Fibroblast of lung (primary cell): ENCODE results near the gene C2orf42. TPM values are rescaled to one million over a fixed set of nuclear protein-coding genes. Genes with fewer than 3 reads are reported as not detected.
"Not testable (repeated sequence)": the region's sequence is repeated elsewhere in the genome, so short reads cannot be mapped to it uniquely, and the experiment has no call there.

Experiments used
- DNase-seq, 2 donors: peaks; one replicate each; pipeline versions ENCODE4 v3.0.0 to v3.0.0-alpha.2; 2010; ENCODE audit warnings: low read depth in 2 of 2
- H2AFZ ChIP-seq: 2 replicates; pipeline ENCODE4 v1.5.1; 2012; ENCODE audit warnings: low read length, control low read depth, inconsistent platforms
- H3K27ac ChIP-seq: 2 replicates; pipeline ENCODE4 v1.5.1; 2011; ENCODE audit warnings: low read length, control low read depth; ENCODE audit not compliant: insufficient read depth
- H3K27me3 ChIP-seq: 2 replicates; pipeline ENCODE4 v1.5.1; 2011; ENCODE audit warnings: mild to moderate bottlenecking, low read length; ENCODE audit not compliant: control insufficient read depth, insufficient read depth
- H3K36me3 ChIP-seq: 2 replicates; pipeline ENCODE4 v1.5.1; 2011; ENCODE audit warnings: low read length; ENCODE audit not compliant: control insufficient read depth, insufficient read depth
- H3K4me1 ChIP-seq: 2 replicates; pipeline ENCODE4 v1.5.1; 2011; ENCODE audit warnings: low read length; ENCODE audit not compliant: control insufficient read depth, insufficient read depth; ENCODE audit errors: extremely low read depth
- H3K4me2 ChIP-seq: 2 replicates; pipeline ENCODE4 v1.5.1; 2011; ENCODE audit warnings: low read length, control low read depth; ENCODE audit not compliant: insufficient read depth; ENCODE audit errors: extremely low read depth
- H3K4me3 ChIP-seq, 4 experiments: fragments of 200-600 bp in 1 of 4; sonication (generic) in 1 of 4; replicated peaks in 1 of 4; 2 replicates each; pipeline ENCODE4 v1.5.1; 2011 to 2016; ENCODE audit warnings: low read length in 4 of 4, low read depth in 3 of 4, mild to moderate bottlenecking in 3 of 4, control low read depth in 2 of 4, inconsistent platforms in 1 of 4, mixed read lengths in 1 of 4; ENCODE audit not compliant: insufficient read depth in 1 of 4; ENCODE audit errors: control extremely low read depth in 1 of 4
- H3K79me2 ChIP-seq: 2 replicates; pipeline ENCODE4 v1.5.1; 2012; ENCODE audit warnings: mild to moderate bottlenecking, low read length, inconsistent platforms; ENCODE audit not compliant: control insufficient read depth, insufficient read depth
- H3K9ac ChIP-seq: 2 replicates; pipeline ENCODE4 v1.5.1; 2011; ENCODE audit warnings: mild to moderate bottlenecking, low read length, control low read depth; ENCODE audit not compliant: insufficient read depth
- H3K9me3 ChIP-seq: 2 replicates; pipeline ENCODE4 v1.5.1; 2012; ENCODE audit warnings: low read depth, low read length; ENCODE audit not compliant: control insufficient read depth, insufficient read depth
- H4K20me1 ChIP-seq: 2 replicates; pipeline ENCODE4 v1.5.1; 2011; ENCODE audit warnings: low read length; ENCODE audit not compliant: control insufficient read depth, insufficient read depth; ENCODE audit errors: extremely low read depth
- EZH2 ChIP-seq: IDR thresholded peaks from 2 replicates; pipeline ENCODE4 v1.5.1; 2012; ENCODE audit warnings: low read length, control low read depth, mild to moderate bottlenecking; ENCODE audit errors: missing control alignments
- polyA plus RNA-seq, 2 donors: library from polyadenylated mRNA; depleted of rRNA in 1 of 2; stranded (reverse) in 1 of 2; unstranded in 1 of 2; fragments of >200 nt; gene quantifications; 2 replicates each; pipeline ENCODE4 v1.2.1, GENCODE V29; 2011 to 2012; ENCODE audit warnings: missing spikeins in 1 of 2
- total RNA-seq: library from RNA; depleted of rRNA; stranded (reverse); fragments of >200 nt; gene quantifications from 2 replicates; pipeline ENCODE4 v1.2.1, GENCODE V29; 2014
- TF ChIP-seq, protein P1 (sequence below), 2 donors: IDR thresholded peaks in 1 of 2; conservative IDR thresholded peaks in 1 of 2; 1 replicate in 1 of 2; 2 replicates in 1 of 2; pipeline ENCODE4 v1.5.1; 2011 to 2012; ENCODE audit warnings: low read length in 2 of 2, control low read depth in 1 of 2, inconsistent platforms in 1 of 2, low read depth in 1 of 2, mild to moderate bottlenecking in 1 of 2

C2orf42 gene
- total and polyA plus RNA-seq, 2 donors (not counting 1 experiment from before 2014, with no cell fraction given), result 9.8 to 32.7 TPM

DNA sequence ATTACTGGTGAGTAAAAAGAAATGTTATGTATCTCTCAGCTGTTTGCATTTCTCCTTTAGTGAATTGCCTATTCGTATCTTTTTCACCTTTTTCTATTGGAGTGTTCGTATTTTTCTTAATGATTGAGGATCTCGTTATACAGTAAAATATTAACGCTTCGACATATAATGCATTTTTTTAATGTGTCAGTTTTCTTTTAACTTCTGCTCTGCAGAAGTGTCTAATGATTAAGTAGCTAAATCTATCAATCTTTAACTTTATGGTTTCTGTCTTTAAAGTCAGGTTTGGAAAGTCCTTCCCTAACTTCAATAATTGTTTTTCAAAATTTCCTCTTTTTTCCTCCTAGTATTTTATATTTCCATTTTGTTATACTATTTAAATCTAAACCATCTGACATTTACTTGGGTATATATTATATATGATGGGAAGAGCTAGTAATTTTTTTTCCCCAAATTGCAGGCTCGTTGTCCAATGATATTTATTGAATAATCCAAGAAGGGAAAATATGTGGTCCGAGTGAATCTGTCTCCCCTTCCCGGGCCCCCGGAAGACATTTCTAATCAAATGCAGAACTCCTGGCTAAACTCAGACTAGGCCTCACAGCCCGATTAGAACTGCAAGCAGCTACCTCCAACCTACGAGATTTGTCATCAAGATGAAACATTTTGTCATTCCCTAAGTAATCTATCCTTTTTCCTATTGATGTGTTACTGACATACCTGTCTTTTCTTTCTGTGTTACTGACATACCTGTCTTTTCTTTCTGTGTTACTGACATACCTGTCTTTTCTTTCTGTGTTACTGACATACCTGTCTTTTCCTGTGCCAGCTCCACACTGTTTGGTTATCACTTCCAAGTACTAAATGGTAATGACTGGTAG, 86.3 kb downstream of the C2orf42 start:
- no peak overlapping the region for H3K9ac ChIP-seq
- H3K4me3 ChIP-seq, result peak overlapping the region in 2 of 4 experiments; percentile 7 to 29
- H3K27me3 ChIP-seq, result no peaks in the 10 kb centered on the region
- H2AFZ ChIP-seq, result peak overlapping the region; percentile 55
- H3K4me2 ChIP-seq, result no peak overlapping the region
- H3K9me3 ChIP-seq, result no peaks in the 10 kb centered on the region
- peaks cover 6% of the 10 kb centered on the region for H3K4me1 ChIP-seq
- no peaks in the 10 kb centered on the region for H3K36me3 ChIP-seq
- no peaks in the 10 kb centered on the region for H4K20me1 ChIP-seq
- no peak overlapping the region for H3K27ac ChIP-seq
- no peak for TF ChIP-seq EZH2
- TF ChIP-seq, protein P1, sequence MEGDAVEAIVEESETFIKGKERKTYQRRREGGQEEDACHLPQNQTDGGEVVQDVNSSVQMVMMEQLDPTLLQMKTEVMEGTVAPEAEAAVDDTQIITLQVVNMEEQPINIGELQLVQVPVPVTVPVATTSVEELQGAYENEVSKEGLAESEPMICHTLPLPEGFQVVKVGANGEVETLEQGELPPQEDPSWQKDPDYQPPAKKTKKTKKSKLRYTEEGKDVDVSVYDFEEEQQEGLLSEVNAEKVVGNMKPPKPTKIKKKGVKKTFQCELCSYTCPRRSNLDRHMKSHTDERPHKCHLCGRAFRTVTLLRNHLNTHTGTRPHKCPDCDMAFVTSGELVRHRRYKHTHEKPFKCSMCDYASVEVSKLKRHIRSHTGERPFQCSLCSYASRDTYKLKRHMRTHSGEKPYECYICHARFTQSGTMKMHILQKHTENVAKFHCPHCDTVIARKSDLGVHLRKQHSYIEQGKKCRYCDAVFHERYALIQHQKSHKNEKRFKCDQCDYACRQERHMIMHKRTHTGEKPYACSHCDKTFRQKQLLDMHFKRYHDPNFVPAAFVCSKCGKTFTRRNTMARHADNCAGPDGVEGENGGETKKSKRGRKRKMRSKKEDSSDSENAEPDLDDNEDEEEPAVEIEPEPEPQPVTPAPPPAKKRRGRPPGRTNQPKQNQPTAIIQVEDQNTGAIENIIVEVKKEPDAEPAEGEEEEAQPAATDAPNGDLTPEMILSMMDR (conservative IDR thresholded peaks at IDR 0.05 in 1 of 2, IDR thresholded peaks at IDR 0.05 in 1 of 2; ENCODE audit: low read depth in 1 of 2, low read length in 2 of 2), result no peak
- DNase-seq, result peak; percentile 60 to 85
- no peaks in the 10 kb centered on the region for H3K79me2 ChIP-seq

- no peaks in the 10 kb centered on the region for H3K9me3 ChIP-seq
- H2AFZ ChIP-seq, result no peak overlapping the region
- no peak overlapping the region for H3K4me3 ChIP-seq
- no peak overlapping the region for H3K27ac ChIP-seq
- no peak for TF ChIP-seq EZH2
- TF ChIP-seq, protein P1 (conservative IDR thresholded peaks at IDR 0.05 in 1 of 2, IDR thresholded peaks at IDR 0.05 in 1 of 2; ENCODE audit: low read depth in 1 of 2, low read length in 2 of 2), result no peak
- no peaks in the 10 kb centered on the region for H4K20me1 ChIP-seq
- H3K79me2 ChIP-seq, result no peaks in the 10 kb centered on the region
- no peak for DNase-seq
- no peak overlapping the region for H3K4me2 ChIP-seq
- no peaks in the 10 kb centered on the region for H3K27me3 ChIP-seq
- no peaks in the 10 kb centered on the region for H3K36me3 ChIP-seq
- H3K9ac ChIP-seq, result no peak overlapping the region
- peaks cover 4% of the 10 kb centered on the region for H3K4me1 ChIP-seq
Measured at GRCh38 chr2:70103531-70104061, 87.2 kb downstream of the C2orf42 start.

DNA sequence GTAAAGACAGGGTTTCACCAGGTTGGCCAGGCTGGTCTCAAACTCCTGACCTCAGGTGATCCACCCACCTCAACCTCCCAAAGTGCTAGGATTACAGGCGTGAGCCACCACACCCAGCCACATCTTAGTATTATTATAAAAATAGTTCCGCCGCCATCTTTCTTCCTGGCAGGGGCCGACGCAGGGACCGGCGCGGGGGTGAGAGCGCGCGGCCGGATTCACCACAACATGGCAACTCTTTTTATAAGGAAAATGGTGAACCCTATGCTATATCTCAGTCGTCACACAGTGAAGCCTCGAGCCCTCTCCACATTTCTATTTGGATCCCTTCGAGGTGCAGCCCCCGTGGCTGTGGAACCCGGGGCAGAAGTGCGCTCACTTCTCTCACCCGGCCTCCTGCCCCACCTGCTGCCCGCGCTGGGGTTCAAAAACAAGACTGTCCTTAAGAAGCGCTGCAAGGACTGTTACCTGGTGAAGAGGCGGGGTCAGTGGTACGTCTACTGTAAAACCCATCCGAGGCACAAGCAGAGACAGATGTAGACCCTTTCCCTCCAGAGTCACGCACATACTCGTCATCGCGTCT, 88.4 kb downstream of the C2orf42 start:
- H4K20me1 ChIP-seq, DNase-seq, H2AFZ ChIP-seq, H3K4me1 ChIP-seq, H3K4me2 ChIP-seq, H3K79me2 ChIP-seq, H3K36me3 ChIP-seq, H3K9ac ChIP-seq, H3K9me3 ChIP-seq, H3K4me3 ChIP-seq, H3K27me3 ChIP-seq, H3K27ac ChIP-seq: not testable (repeated sequence)

DNA sequence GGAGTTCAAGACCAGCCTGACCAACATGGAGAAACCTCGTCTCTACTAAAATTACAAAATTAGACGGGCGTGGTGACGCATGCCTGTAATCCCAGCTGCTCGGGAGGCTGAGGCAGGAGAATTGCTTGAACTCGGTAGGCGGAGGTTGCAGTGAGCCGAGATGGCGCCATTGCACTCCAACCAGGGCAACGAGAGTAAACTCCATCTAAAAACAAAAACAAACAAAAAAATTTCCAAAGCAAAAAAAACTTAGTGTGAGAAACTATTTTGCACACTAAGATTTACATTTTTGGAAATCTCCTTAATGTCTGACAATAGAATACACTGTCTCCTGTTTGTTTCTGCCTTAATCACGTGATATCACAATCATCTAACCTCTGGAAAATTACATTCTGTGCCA, 89.1 kb downstream of the C2orf42 start:
- not testable (repeated sequence) for H3K4me2 ChIP-seq, H3K9ac ChIP-seq, H3K4me1 ChIP-seq, H2AFZ ChIP-seq, H3K36me3 ChIP-seq, H4K20me1 ChIP-seq, DNase-seq, H3K4me3 ChIP-seq, H3K27ac ChIP-seq, H3K9me3 ChIP-seq, H3K27me3 ChIP-seq, H3K79me2 ChIP-seq
